ENCODE data around the gene DIPK1B.

Gene DIPK1B

DNA sequence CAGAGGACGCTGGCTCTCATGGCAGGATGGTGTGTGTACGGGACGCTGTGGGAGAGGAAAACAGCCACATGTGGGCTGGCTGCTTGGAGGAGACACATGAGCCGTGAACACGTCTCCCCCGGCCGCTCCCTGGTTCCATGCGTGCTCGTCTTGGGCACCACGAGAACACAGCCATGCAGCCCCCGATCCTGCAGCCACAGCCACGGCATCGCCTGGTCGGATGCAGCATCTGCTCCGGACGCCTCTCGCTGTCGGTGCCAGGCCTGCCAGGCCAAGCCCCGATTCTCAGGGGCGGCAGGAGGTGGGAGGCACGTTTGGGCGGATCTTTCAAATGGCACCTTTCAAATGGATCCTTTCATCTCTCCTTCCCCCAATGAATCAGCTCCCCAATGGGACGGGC is 27.1 kb downstream of the DIPK1B start:
- DNase-seq (ENCODE audit: low spot score), result no peak

DNA sequence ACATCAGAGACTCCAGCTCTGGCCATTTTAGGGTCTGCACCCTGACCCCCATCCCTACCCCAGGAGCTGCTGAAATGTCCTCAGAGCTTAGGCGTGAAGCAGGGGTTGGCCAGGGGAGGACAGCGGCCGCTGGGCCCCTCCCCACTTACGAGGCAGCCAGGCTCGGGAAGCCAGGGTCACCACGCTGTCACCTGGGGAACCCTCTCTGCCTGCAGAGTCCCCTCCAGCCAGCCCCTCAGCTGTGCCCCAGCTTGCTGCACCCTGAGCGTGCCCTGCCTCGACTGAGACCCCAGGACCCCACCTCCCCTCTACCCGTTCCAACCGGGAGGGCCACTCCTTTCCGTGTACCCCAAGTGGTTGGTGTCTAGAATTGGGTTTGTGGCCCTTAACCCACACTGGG is 27.7 kb downstream of the DIPK1B start:
- no peak for DNase-seq (ENCODE audit: low spot score)

DNA sequence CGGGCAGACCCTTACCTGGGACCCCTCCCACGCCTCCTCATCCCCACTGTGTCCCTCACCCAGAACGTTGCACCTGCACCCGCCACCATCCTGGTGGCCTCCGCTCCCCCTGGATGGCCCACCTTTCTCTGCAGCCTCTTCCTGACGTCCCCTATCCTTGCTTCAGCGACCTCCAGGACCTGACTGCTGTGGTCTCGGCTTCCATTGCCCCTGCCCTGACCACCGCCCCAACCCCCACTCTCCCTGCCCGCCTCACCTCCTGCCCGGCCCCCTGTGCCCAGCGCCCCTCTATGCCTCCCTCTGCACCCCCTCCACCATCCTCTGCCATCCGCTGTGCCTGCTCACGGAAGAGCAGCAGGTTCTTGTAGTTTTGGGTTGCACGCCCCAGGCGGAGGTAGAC is 28.1 kb downstream of the DIPK1B start:
- no peak for DNase-seq (ENCODE audit: low spot score)

DNA sequence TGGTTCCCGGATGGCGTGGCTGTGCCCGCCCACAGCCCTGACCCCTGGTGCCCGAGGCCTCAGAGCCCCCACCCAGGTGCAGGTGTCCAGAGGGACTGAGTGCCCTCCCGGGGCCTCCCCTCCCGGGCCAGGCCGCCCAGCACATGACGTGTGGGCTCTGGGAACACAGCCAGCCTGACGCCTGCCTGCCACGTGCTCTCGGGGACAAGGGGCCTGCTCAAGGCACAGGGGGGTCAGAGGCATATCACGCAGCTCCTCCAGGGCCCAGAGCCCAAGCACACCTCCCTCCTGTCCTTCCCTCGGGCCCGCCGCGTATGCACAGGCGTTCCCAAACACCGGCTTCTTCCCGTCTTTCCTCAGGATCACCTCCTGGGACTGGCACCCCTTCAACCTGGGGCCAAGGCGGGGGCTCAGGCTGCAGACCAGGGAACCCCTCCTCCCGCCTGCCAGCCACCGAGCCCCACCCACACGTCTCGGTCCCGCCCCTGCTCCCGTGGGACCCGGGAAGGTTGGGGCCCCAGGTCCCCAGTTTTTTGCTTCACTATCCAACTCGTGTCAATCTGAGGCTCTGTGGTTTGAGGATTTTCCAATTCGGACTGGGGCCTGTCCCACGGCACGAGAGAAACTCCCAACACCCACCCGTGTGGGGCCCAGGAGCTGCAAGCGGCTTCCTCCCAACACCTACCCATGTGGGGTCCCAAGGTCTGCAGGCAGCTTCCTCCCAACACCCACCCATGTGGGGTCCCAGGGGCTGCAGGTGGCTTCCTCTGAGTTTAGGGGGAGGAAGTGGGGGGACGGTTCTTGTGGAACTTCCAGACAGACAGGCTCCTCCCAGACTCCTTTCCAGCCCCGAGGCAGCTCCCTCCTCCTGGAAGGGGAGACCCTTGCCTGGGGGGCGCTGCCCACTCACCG is 28.9 kb downstream of the DIPK1B start:
- DNase-seq (ENCODE audit: low spot score), result no peak

DNA sequence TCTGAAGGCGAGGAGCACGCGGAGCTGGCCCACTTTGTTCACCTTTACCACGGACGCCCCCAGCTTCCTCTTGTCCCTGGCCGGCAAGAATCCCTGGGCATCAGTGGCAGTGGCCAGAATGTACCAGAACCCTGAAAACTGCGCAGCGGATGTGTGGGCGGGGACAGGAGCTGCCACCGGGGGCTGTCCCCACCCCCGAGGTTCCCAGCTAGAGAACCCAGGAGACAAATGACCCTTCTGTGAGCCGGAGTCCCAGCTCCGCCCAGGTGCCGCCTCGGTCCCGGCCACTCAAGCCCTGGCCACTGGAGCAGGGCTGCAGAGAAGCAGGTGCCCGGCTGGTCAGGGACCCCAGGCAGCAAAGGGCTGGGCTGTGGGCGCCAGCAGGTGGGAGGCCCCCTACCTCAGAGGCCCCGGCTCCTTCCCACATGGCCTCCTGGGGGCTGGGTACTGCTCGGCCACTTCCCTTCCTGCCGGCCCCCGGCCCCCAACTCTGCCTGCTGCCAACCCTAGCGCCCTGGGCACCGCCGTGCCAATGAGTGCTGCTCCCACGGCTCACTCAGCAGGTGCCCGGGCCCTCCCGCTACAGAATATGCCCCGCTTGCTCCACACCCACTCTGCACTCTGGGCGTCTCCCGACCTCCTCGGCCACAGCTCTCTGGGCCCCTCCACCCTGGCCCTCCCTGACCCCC is 29.7 kb downstream of the DIPK1B start:
- DNase-seq (ENCODE audit: low spot score), result no peak

DNA sequence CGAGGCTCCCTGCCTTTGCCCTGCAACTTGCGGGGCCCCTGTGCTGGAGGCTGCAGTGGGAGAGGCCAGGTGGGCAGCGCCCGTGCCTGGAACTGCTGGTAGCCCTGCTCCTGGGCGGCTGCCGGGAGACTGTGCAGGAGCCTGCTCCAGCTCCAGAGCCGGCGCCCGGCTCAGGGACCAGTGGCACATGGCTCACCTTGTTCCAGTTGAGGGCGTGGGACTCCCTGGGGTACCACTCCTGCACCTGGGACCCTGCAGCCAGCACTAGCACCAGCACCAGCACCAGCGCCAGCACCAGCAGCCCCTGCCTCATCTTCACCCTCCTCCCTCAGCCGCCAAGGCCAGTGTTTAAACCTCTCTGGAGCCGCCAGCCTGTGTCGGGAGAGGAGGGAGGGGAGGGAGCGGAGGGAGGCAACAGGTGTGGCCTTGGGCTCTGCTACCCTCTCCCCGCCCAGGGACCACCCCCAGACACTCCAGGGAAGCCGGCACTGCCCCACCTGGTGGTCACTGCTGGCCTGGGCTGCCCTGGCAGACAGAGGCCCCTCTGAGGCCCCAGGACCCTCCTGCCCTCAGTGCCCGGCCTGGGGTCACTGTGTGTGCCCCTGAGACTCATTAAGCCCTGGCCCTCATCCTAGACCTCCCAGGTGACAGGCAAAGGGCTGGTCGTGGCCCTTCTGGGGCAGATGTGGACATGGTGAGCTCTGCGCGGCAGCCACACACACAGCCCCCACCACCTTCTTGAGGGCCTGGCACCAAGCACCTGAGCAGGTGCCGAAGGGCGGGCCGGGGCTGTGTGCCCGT is 30.4 kb downstream of the DIPK1B start, which contains the start of gene LCN10:
LCN10 (minus strand) TSS at position 350 of the 801 bp plus-strand sequence; CDS start at position 313, 37 bp downstream.
- DNase-seq (ENCODE audit: low spot score), result no peak

DNA sequence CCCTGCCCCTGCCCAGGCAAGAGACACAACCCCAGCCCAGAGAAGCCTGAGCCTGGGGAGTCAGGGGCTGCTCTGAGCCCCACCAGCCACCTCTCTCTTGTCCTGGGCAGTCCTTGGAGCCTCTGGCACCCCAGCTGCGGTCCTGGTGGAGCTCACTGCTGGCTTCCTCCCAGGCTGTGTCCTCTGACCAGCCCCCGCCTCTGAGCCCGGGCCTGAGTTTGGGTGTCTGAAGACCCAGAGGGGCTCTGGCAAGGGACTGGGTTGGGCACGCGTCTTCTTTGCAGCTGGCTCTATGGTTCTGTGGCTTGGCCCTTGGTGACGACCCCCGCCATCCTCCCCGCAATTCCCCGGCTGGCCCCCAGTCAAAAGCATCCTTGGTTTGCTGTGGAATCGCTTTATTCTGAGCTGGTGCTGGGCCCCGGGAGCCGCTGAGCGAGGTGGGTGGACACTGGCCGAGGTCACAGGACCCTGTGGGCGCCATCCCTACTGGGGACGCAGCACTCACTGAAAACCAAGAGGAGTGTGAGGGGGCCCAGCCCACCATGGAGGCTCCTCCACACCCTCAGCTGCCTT is 31.4 kb downstream of the DIPK1B start:
- DNase-seq (ENCODE audit: low spot score), result no peak

DNA sequence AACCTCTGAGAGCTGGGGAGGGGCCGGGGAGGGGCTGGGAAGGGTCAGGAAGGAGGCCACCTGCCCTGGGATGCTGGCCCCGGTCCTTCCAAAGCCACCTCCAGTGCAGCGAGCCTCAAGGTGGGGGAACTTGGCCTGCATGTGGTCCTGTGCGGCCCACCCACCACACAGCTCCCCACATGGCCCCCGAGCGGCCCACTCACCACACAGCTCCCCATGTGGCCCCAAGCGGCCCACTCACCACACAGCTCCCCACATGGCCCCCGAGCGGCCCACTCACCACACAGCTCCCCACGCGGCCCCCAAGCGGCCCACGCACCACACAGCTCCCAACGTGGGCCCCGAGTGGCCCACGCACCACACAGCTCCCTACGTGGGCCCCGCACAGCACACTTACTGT is 32.4 kb downstream of the DIPK1B start:
- DNase-seq (ENCODE audit: low spot score), result no peak

DNA sequence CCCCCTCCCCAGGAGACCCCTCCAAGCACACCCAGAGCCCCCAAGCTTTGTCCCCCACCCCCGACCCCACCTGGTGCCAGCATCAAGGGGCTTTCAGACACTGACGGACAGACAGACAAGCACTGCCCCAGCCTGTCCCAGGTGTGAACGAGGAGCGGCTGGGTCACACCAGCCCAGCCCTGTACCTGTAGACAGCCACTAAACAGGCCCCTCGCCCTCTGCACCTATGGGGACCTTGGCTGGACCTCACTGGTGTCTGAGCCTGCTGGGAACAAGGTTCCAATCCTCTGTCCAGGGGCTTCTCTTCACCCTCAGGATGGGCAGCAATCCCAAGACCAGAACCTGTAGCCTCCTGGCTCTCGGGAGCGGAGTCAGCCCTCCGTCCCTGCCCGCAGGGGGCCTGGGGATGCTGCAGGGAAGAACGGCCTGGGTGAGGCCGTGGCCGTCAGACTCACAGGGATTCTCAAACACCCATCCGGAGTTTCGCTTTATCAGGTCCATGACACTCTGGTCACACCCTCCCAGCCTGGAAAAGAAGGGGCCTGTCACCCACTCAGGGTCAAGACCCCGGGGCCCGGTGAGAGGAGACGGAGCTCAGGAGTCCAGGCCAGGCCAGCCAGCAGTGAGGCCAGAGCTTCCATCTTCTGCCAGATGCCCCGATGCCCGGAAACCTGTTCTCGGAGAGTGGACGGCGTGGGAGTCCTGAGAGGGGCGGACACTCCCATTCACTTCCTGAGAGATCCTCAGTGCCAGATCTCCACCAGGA is 33.2 kb downstream of the DIPK1B start:
- DNase-seq (ENCODE audit: low spot score), result no peak

DNA sequence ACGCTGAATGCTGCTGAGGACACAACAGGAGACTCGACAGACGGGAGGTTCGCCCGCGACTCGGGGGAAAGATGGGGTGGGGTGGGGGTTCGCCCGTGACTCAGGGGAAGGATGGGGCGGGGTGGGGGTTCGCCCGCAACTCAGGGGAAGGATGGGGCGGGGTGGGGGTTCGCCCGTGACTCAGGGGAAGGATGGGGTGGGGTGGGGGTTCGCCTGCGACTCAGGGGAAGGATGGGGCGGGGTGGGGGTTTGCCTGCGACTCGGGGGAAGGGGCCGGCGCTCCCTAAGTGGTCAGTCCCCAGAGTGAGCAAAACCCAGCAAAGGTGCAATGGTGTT is 33.8 kb downstream of the DIPK1B start:
- no peak for DNase-seq (ENCODE audit: low spot score)

DNA sequence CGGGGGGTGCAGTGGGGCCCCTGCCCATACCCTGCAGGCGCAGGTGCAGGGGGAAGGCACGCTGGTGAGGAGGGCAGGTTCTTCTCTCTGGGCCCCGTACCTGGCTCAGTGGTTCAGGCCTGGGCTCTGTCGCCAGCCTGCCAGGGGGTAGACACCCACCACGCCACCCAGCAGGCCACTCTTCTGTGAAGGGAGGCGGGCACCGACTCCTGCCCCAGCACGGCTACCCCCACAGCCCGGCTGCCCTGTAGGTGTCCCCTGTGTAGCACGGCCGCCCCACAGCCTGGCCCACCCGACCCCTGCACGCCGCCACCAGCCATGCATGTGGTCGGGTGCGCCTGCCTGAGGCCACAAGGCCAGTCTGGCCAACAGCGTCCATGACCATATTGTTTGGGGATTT is 34.2 kb downstream of the DIPK1B start:
- DNase-seq (ENCODE audit: low spot score), result no peak

DNA sequence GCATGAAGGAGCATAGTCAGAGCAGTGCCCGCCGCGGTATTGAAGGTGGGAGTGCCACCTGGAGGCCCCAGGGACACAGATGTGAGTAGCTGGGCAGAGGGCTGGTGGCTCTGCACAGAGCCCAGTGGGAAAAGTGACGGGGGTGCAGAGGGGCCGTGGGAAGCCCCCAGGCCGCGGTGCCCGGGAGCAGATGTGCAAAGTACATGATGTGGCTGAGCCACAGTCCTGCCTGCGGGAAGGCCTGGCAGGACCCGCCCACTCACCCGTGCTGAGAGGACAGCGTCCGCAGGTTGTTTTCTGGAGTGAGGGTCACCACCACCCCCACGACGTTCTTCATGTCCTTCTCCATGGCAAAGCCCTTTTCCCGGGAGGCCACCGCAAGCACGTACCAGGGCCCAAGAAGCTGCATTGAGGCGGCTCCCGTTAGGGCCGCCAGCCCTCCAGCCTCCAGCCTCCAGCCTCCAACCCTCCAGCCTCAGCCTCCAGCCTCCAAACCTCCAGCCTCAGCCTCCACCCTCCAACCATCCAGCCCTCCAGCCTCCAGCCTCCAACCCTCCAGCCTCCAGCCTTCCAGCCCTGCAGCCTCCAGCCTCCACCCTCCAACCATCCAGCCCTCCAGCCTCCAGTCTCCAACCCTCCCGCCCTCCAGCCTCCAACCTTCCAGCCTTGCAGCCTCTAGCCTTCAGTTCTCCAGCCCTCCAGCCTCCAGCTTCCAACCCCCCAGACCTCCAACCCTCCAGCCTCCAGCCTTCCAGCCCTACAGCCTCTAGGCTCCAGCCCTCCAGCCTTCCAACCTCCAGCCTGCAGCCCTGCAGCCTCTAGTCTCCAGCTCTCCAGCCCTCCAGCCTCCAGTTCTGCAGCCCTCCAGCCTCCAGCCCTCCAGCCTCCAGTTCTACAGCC is 35.0 kb downstream of the DIPK1B start:
- no peak for DNase-seq (ENCODE audit: low spot score)

DNA sequence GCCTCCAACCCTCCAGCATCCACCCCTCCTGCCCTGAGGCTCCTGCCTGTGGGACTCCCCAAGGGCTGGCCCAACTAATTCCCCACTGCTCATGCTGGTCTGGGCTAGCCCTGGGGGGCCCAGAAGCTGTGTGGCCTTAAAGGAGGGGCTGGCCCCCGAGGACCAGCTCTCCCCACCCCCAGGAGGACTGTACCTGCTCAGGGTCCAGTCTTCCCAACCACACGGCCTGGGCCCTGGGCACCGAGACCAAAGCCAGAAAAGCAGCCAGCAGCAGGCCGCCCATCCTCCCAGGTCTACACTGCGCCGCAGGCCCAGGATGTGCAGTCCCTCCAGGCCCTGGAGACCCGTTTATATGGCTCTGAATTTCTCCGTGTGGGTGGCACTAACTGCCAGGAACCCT is 35.8 kb downstream of the DIPK1B start, which contains the start of gene LCN6:
LCN6 (minus strand) TSS at position 325 of the 400 bp plus-strand sequence; CDS start at position 283, 42 bp downstream.
- DNase-seq (ENCODE audit: low spot score), result no peak

DNA sequence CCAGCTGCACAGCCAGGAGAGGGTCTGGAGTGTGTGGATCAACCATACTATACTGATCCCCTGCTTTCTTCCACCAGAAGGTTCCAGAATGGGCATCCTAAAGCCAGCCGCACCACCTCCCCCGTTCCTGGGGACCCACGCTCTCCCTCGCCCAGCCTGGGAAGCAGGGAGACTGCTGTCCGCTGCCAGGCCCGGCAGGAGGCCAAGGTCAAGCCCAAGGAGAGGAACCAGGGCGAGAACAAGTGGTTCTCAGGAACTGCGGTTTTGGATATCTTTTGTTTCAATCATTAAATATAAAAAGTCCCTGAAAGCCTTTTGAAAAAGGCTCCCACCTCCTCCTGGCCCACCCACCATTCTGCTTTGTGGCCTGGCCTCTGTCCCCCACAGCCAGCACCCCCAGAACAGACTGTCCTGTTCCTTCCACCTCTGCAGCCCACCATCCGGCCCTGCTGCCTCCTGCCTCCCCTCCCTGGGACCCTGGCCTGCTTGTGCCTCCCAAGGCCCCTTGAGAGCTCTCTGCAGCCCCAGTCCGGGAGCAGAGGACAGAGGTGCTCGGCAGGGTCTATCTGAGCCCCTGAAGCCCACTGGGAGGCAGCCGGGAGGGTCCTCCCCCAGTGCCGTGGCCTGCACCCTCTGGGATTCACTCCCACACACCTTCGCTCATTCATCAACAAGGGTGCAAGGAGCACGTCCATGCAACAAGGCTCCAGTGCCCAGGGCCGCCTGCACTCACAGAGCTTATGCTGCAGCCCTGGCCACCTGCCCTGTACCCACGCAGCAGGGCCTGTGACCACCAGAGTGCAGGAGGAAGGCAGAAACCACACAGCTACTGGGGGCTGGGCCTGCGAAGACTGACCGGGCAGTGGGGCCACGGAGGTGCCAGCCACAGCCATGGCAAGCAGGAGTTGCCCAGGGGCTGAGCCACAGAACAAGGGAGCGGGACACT is 36.6 kb downstream of the DIPK1B start:
- DNase-seq (ENCODE audit: low spot score), result no peak

DNA sequence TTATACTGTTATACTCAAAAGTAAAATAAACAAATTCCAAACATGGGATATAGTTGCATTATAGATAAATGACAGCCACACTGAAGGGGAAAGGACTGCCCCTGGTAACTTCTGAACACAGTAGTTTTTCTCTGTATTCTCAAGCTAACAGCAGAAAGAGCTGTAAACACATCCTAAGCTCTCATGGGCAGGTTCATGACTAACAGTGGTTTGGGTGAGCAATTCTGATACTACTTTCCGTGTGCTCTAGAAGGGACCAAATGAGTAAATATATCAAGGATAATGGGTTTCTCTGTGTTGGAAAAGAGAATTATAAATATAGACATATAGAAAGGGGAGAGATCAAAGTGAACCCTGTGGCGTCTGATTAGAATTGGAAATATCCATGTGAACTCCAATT is 38.2 kb downstream of the DIPK1B start:
- DNase-seq (ENCODE audit: low spot score), result no peak

DNA sequence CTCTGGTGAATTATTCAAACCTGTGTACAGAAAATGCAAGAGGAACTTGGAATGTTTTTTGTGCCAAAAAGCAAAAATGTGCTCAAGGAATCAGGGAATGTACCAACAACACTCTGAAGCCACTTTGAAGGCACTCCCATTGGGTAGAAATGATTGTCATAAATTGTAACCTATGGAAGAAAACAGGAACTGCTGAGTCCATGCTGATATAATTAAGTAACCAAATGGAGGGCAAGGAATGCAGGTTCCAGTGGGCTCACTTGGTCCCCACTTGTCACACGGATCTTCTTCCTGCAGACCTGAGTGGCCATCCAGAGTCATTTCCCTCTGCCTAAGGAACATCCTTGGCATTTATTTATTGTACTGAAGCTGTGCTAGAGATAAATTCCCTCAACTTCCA is 38.9 kb downstream of the DIPK1B start:
- no peak for DNase-seq (ENCODE audit: low spot score)

DNA sequence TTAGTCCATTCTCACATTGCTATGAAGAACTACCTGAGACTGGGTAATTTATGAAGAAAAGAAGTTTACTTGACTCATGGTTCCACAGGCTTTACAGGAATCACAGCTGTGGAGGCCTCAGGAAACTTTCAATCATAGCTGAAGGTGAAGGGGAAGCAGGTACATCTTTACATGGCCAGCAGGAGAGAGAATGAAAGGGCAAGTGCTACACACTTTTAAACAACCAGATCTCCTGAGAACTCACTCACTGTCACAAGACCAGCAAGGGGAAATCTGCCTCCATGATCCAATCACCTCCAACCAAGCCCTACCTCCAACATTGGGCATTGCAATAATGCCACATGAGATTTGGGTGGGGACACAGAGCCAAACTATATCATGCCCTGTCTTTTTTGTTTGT is 39.4 kb downstream of the DIPK1B start:
- no peak for DNase-seq (ENCODE audit: low spot score)

DNA sequence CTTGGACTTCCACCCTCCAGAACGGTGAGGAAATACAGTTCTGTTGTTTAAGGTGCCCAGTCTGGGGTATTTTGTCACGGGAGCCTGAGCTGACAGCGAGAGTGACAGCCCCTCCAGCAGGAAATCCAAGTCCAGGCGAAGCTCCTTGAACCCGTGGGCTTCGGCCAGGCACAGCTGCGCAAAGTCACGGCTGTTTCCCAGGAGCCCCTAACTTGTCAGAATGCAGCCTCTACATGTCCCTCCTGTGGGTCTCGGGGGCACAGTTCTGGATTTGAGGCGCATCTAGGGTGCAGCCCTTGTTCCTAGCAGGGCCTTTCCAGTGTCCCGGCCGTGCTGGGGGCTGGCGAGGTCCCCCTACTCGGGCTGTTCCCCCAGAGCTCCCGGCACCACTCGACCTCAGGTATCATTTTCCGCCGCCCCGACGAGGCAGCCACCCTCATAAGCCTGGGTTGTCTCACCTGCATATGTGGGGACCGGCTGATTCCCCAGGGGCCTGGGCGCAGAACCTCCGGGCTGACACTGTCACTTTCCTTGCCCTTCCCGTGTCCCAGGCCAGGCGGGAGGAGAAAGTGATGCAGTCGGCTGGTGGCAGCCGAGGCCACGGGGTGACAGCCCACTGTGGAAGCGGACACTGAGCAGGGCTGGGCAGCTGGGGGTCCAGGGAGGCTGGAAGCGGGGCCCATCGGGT is 41.1 kb downstream of the DIPK1B start:
- no peak for DNase-seq (ENCODE audit: low spot score)

Data from pons (tissue), 1 donor.